GM23338 (cell line): ENCODE results near the gene ARHGEF28. TPM values are rescaled to one million over a fixed set of nuclear protein-coding genes. Genes with fewer than 3 reads are reported as not detected.

Experiments used
- ATAC-seq: fragments of 200-7000 bp; cut with Tn5 transposase; 3 replicates; pipeline ENCODE4 v1.9.1; 2020
- DNase-seq: peaks from one replicate; pipeline ENCODE4 v3.0.0-alpha.2; 2015; ENCODE audit warnings: low spot score
- H2AFZ ChIP-seq: fragments of 200-600 bp; sonication (generic); 2 replicates; pipeline ENCODE4 v1.8.0; 2016; ENCODE audit warnings: antibody characterized with exemption, mild to moderate bottlenecking, moderate library complexity
- H3F3A ChIP-seq: fragments of 200-600 bp; sonication (generic); replicated peaks from 2 replicates; pipeline ENCODE4 v1.8.0; 2017; ENCODE audit warnings: antibody characterized with exemption, mixed run types, low read depth
- H3K27ac ChIP-seq: fragments of 200-600 bp; sonication (generic); 2 replicates; pipeline ENCODE4 v1.6.1; 2016; ENCODE audit warnings: low read depth
- H3K27me3 ChIP-seq: fragments of 200-600 bp; sonication (generic); 2 replicates; pipeline ENCODE4 v1.8.0; 2016; ENCODE audit warnings: mild to moderate bottlenecking, mixed run types, moderate library complexity; ENCODE audit not compliant: insufficient read depth
- H3K36me3 ChIP-seq: fragments of 200-600 bp; sonication (generic); 2 replicates; pipeline ENCODE4 v1.8.0; 2016; ENCODE audit warnings: mild to moderate bottlenecking; ENCODE audit not compliant: insufficient read depth
- H3K4me1 ChIP-seq: fragments of 200-600 bp; sonication (generic); 2 replicates; pipeline ENCODE4 v1.8.0; 2016; ENCODE audit warnings: mild to moderate bottlenecking, moderate library complexity; ENCODE audit not compliant: insufficient read depth
- H3K4me2 ChIP-seq: fragments of 200-600 bp; sonication (generic); 2 replicates; pipeline ENCODE4 v1.7.1; 2017; ENCODE audit warnings: mixed run types
- H3K4me3 ChIP-seq: fragments of 200-600 bp; sonication (generic); 2 replicates; pipeline ENCODE4 v1.6.1; 2016; ENCODE audit warnings: mixed run types
- H3K79me2 ChIP-seq: fragments of 200-600 bp; sonication (generic); replicated peaks from 2 replicates; pipeline ENCODE4 v1.8.0; 2017; ENCODE audit warnings: mild to moderate bottlenecking; ENCODE audit not compliant: insufficient read depth
- H3K9me2 ChIP-seq: fragments of 200-600 bp; sonication (generic); 2 replicates; pipeline ENCODE4 v1.8.0; 2017; ENCODE audit not compliant: insufficient read depth
- H4K20me1 ChIP-seq: fragments of 200-600 bp; sonication (generic); replicated peaks from 2 replicates; pipeline ENCODE4 v1.8.0; 2017; ENCODE audit warnings: mild to moderate bottlenecking; ENCODE audit not compliant: insufficient read depth
- H3K27ac Mint-ChIP-seq: 2 replicates; pipeline ENCODE4 v1.8.0; 2020; ENCODE audit warnings: inconsistent platforms, mild to moderate bottlenecking, moderate library complexity, mixed read lengths
- H3K27me3 Mint-ChIP-seq: 3 replicates; pipeline ENCODE4 v1.8.0; 2022; ENCODE audit warnings: low read depth, mild to moderate bottlenecking, moderate library complexity, mixed read lengths, inconsistent platforms; ENCODE audit not compliant: insufficient read depth, poor library complexity
- H3K36me3 Mint-ChIP-seq: 3 replicates; pipeline ENCODE4 v1.8.0; 2021; ENCODE audit warnings: low read depth, mild to moderate bottlenecking, inconsistent platforms, moderate library complexity, mixed read lengths
- H3K4me1 Mint-ChIP-seq: 3 replicates; pipeline ENCODE4 v1.8.0; 2020; ENCODE audit warnings: mild to moderate bottlenecking, inconsistent platforms, mixed read lengths
- H3K4me3 Mint-ChIP-seq: 3 replicates; pipeline ENCODE4 v1.8.0; 2021; ENCODE audit warnings: moderate library complexity, mild to moderate bottlenecking, inconsistent platforms, mixed read lengths
- H3K9me3 Mint-ChIP-seq: 3 replicates; pipeline ENCODE4 v1.8.0; 2020; ENCODE audit warnings: moderate library complexity, mild to moderate bottlenecking, inconsistent platforms, mixed read lengths
- CREB1 ChIP-seq: fragments of 250-450 bp; sonication (Bioruptor Pico); IDR thresholded peaks from 2 replicates; pipeline ENCODE4 v1.5.0; 2020; ENCODE audit warnings: low read depth, mild to moderate bottlenecking, moderate library complexity
- CTCF ChIP-seq, 2 experiments: fragments of 200-600 bp in 1 of 2; sonication (generic) in 1 of 2; conservative IDR thresholded peaks; 2 replicates each; pipeline versions ENCODE4 v1.5.1 to v1.6.1; 2016 to 2017; ENCODE audit warnings: antibody characterized with exemption in 2 of 2, low read depth in 2 of 2, mild to moderate bottlenecking in 2 of 2, moderate library complexity in 1 of 2
- ETS1 ChIP-seq: IDR thresholded peaks from 2 replicates; pipeline ENCODE4 v1.6.1; 2016; ENCODE audit warnings: antibody characterized with exemption
- EZH2 ChIP-seq: fragments of 200-600 bp; sonication (generic); IDR thresholded peaks from one replicate; pipeline ENCODE4 v1.8.0; 2017; ENCODE audit warnings: antibody characterized with exemption, mild to moderate bottlenecking, low read depth; ENCODE audit not compliant: unreplicated experiment
- EZH2phosphoT487 ChIP-seq: fragments of 200-600 bp; sonication (generic); IDR thresholded peaks from one replicate; pipeline ENCODE4 v1.8.1; 2018; ENCODE audit warnings: antibody characterized with exemption; ENCODE audit not compliant: unreplicated experiment
- JUNB ChIP-seq: IDR thresholded peaks from one replicate; pipeline ENCODE4 v1.6.1; 2016; ENCODE audit warnings: antibody characterized with exemption; ENCODE audit not compliant: unreplicated experiment
- NANOG ChIP-seq: IDR thresholded peaks from 2 replicates; pipeline ENCODE4 v1.6.1; 2016; ENCODE audit warnings: antibody characterized with exemption, borderline replicate concordance
- POLR2AphosphoS5 ChIP-seq: IDR thresholded peaks from 2 replicates; pipeline ENCODE4 v1.6.1; 2016; ENCODE audit warnings: antibody characterized with exemption, low read depth
- STAT1 ChIP-seq: IDR thresholded peaks from one replicate; pipeline ENCODE4 v1.6.1; 2016; ENCODE audit warnings: antibody characterized with exemption; ENCODE audit not compliant: unreplicated experiment
- ZNF114 ChIP-seq: fragments of 250-450 bp; sonication (Bioruptor Pico); IDR thresholded peaks from 2 replicates; pipeline ENCODE4 v1.5.0; 2020; ENCODE audit warnings: mild to moderate bottlenecking, moderate library complexity
- ZNF331 ChIP-seq: fragments of 250-450 bp; sonication (Bioruptor Pico); IDR thresholded peaks from 2 replicates; pipeline ENCODE4 v1.5.0; 2020; ENCODE audit warnings: low read depth, mild to moderate bottlenecking, moderate library complexity
- polyA plus RNA-seq: library from polyadenylated mRNA; unstranded; fragments of >200 nt; fragmentation: Nextera tagmentation; extraction: Ambion mirVana; gene quantifications from 2 replicates; pipeline ENCODE4 v1.2.1, GENCODE V29; 2016
- total RNA-seq: library from RNA; depleted of rRNA; stranded (reverse); fragments of >200 nt; shearing (Covaris generic); gene quantifications from 2 replicates; pipeline ENCODE4 v1.2.3, GENCODE V29; 2014
- TF ChIP-seq, protein P1 (sequence below): IDR thresholded peaks from one replicate; pipeline ENCODE4 v1.6.1; 2018; ENCODE audit warnings: antibody characterized with exemption; ENCODE audit not compliant: unreplicated experiment
- TF ChIP-seq, protein P2 (sequence below): fragments of 250-450 bp; sonication (Bioruptor Pico); IDR thresholded peaks from 2 replicates; pipeline ENCODE4 v1.5.0; 2020; ENCODE audit warnings: mild to moderate bottlenecking, moderate library complexity

The ARHGEF28 gene
- total and polyA plus RNA-seq, 2 experiments from 2014 or later, result 0.39 to 1.0 TPM

- Histone ChIP-seq H3K27ac (no peak overlapping the region), H3F3A (no peaks in the 10 kb centered on the region), H3K4me3 (no peak overlapping the region), H3K27me3 (no peaks in the 10 kb centered on the region), H3K36me3 (no peaks in the 10 kb centered on the region), H3K4me2 (no peak overlapping the region), H3K79me2 (no peaks in the 10 kb centered on the region), H2AFZ (no peak overlapping the region), H3K9me2 (no peaks in the 10 kb centered on the region), H3K4me1 (peaks cover 8% of the 10 kb centered on the region; the same call in 1 of the 2 replicates), H4K20me1 (no peaks in the 10 kb centered on the region)
- Mint-ChIP-seq H3K4me1 (peaks cover 16% of the 10 kb centered on the region), H3K36me3 (no peaks in the 10 kb centered on the region), H3K27ac (no peak overlapping the region), H3K27me3 (peaks cover 1% of the 10 kb centered on the region), H3K4me3 (no peak overlapping the region), H3K9me3 (no peaks in the 10 kb centered on the region; the same call in 2 of the 3 replicates)
- TF ChIP-seq, protein P1, sequence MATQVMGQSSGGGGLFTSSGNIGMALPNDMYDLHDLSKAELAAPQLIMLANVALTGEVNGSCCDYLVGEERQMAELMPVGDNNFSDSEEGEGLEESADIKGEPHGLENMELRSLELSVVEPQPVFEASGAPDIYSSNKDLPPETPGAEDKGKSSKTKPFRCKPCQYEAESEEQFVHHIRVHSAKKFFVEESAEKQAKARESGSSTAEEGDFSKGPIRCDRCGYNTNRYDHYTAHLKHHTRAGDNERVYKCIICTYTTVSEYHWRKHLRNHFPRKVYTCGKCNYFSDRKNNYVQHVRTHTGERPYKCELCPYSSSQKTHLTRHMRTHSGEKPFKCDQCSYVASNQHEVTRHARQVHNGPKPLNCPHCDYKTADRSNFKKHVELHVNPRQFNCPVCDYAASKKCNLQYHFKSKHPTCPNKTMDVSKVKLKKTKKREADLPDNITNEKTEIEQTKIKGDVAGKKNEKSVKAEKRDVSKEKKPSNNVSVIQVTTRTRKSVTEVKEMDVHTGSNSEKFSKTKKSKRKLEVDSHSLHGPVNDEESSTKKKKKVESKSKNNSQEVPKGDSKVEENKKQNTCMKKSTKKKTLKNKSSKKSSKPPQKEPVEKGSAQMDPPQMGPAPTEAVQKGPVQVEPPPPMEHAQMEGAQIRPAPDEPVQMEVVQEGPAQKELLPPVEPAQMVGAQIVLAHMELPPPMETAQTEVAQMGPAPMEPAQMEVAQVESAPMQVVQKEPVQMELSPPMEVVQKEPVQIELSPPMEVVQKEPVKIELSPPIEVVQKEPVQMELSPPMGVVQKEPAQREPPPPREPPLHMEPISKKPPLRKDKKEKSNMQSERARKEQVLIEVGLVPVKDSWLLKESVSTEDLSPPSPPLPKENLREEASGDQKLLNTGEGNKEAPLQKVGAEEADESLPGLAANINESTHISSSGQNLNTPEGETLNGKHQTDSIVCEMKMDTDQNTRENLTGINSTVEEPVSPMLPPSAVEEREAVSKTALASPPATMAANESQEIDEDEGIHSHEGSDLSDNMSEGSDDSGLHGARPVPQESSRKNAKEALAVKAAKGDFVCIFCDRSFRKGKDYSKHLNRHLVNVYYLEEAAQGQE, result no peak
- TF ChIP-seq NANOG (no peak), ZNF114 (CRISPR knock-in tag) (no peak), ZNF331 (CRISPR knock-in tag) (no peak), JUNB (no peak), CREB1 (CRISPR knock-in tag) (no peak), POLR2AphosphoS5 (no peak), EZH2phosphoT487 (no peak), STAT1 (no peak), CTCF (conservative IDR thresholded peaks at IDR 0.05; ENCODE audit: low read depth in 2 of 2) (no peak), ETS1 (no peak), EZH2 (no peak)
- TF ChIP-seq, protein P2, sequence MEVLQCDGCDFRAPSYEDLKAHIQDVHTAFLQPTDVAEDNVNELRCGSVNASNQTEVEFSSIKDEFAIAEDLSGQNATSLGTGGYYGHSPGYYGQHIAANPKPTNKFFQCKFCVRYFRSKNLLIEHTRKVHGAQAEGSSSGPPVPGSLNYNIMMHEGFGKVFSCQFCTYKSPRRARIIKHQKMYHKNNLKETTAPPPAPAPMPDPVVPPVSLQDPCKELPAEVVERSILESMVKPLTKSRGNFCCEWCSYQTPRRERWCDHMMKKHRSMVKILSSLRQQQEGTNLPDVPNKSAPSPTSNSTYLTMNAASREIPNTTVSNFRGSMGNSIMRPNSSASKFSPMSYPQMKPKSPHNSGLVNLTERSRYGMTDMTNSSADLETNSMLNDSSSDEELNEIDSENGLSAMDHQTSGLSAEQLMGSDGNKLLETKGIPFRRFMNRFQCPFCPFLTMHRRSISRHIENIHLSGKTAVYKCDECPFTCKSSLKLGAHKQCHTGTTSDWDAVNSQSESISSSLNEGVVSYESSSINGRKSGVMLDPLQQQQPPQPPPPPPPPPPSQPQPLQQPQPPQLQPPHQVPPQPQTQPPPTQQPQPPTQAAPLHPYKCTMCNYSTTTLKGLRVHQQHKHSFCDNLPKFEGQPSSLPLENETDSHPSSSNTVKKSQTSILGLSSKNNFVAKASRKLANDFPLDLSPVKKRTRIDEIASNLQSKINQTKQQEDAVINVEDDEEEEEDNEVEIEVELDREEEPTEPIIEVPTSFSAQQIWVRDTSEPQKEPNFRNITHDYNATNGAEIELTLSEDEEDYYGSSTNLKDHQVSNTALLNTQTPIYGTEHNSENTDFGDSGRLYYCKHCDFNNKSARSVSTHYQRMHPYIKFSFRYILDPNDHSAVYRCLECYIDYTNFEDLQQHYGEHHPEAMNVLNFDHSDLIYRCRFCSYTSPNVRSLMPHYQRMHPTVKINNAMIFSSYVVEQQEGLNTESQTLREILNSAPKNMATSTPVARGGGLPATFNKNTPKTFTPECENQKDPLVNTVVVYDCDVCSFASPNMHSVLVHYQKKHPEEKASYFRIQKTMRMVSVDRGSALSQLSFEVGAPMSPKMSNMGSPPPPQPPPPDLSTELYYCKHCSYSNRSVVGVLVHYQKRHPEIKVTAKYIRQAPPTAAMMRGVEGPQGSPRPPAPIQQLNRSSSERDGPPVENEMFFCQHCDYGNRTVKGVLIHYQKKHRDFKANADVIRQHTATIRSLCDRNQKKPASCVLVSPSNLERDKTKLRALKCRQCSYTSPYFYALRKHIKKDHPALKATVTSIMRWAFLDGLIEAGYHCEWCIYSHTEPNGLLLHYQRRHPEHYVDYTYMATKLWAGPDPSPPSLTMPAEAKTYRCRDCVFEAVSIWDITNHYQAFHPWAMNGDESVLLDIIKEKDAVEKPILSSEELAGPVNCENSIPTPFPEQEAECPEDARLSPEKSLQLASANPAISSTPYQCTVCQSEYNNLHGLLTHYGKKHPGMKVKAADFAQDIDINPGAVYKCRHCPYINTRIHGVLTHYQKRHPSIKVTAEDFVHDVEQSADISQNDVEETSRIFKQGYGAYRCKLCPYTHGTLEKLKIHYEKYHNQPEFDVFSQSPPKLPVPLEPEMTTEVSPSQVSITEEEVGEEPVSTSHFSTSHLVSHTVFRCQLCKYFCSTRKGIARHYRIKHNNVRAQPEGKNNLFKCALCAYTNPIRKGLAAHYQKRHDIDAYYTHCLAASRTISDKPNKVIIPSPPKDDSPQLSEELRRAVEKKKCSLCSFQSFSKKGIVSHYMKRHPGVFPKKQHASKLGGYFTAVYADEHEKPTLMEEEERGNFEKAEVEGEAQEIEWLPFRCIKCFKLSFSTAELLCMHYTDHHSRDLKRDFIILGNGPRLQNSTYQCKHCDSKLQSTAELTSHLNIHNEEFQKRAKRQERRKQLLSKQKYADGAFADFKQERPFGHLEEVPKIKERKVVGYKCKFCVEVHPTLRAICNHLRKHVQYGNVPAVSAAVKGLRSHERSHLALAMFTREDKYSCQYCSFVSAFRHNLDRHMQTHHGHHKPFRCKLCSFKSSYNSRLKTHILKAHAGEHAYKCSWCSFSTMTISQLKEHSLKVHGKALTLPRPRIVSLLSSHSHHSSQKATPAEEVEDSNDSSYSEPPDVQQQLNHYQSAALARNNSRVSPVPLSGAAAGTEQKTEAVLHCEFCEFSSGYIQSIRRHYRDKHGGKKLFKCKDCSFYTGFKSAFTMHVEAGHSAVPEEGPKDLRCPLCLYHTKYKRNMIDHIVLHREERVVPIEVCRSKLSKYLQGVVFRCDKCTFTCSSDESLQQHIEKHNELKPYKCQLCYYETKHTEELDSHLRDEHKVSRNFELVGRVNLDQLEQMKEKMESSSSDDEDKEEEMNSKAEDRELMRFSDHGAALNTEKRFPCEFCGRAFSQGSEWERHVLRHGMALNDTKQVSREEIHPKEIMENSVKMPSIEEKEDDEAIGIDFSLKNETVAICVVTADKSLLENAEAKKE (CRISPR knock-in tag), result no peak
- DNase-seq (no peak), ATAC-seq (no peak)
Observed at GRCh38 chr5:73815631-73816030, 189.6 kb downstream of the ARHGEF28 start.
